B cell (primary cell): ENCODE data around the gene FLT3LG. TPM values are rescaled to one million over a fixed set of nuclear protein-coding genes. Genes with fewer than 3 reads are reported as not detected.
A peak's percentile ranks its signal among the peaks of the same experiment; 100 is the strongest.

Source experiments
- ATAC-seq: fragments of 200-7000 bp; cut with Tn5 transposase; one replicate; pipeline ENCODE4 v1.10.0; 2021; ENCODE audit warnings: low read depth, mild to moderate bottlenecking, moderate number of reproducible peaks, moderate library complexity
- CTCF ChIA-PET: fragments of 350-600 bp; sonication (Branson Sonifier 250); formaldehyde crosslinking; loops from one replicate; lab custom pipeline; 2021; ENCODE audit warnings: antibody characterized with exemption, inconsistent platforms; lab: Charles Lee
- POLR2A ChIA-PET: fragments of 350-600 bp; sonication (Branson Sonifier 250); formaldehyde crosslinking; loops from one replicate; lab custom pipeline; 2021; ENCODE audit warnings: antibody characterized with exemption; lab: Charles Lee
- DNase-seq: peaks from one replicate; pipeline ENCODE4 v3.0.0; 2013
- H2AFZ ChIP-seq: 2 replicates; pipeline ENCODE4 v1.6.1; 2012; ENCODE audit warnings: mild to moderate bottlenecking, low read depth, low read length; ENCODE audit not compliant: insufficient read depth, poor library complexity, severe bottlenecking
- H3K27ac ChIP-seq, 2 donors: 1 replicate in 1 of 2; 2 replicates in 1 of 2; pipeline ENCODE4 v1.5.1; 2012 to 2013; ENCODE audit warnings: low read length in 2 of 2, mild to moderate bottlenecking in 2 of 2, moderate library complexity in 1 of 2
- H3K27me3 ChIP-seq, 4 experiments: fragments of 200-600 bp in 1 of 4; sonication (generic) in 1 of 4; replicated peaks in 1 of 4; 1 replicate in 2 of 4; 2 replicates in 2 of 4; pipeline versions ENCODE4 v1.6.1 to v1.7.0; 2013 to 2016; ENCODE audit warnings: low read length in 3 of 4, mild to moderate bottlenecking in 2 of 4, mixed read lengths in 1 of 4, moderate library complexity in 1 of 4; ENCODE audit not compliant: insufficient read depth in 4 of 4, control insufficient read depth in 3 of 4; ENCODE audit errors: control extremely low read depth in 1 of 4
- H3K36me3 ChIP-seq, 2 experiments: replicated peaks in 1 of 2; 1 replicate in 1 of 2; 2 replicates in 1 of 2; pipeline versions ENCODE4 v1.6.1 to v1.7.1; 2013; ENCODE audit warnings: low read length in 1 of 2; ENCODE audit not compliant: insufficient read depth in 2 of 2, control insufficient read depth in 1 of 2; ENCODE audit errors: control extremely low read depth in 1 of 2, extremely low read depth in 1 of 2
- H3K4me1 ChIP-seq, 2 donors: fragments of 200-600 bp in 1 of 2; sonication (generic) in 1 of 2; 1 replicate in 1 of 2; 2 replicates in 1 of 2; pipeline versions ENCODE4 v1.5.1 to v1.6.1; 2013 to 2017; ENCODE audit warnings: low read length in 2 of 2; ENCODE audit not compliant: control insufficient read depth in 2 of 2, insufficient read depth in 2 of 2
- H3K4me2 ChIP-seq: replicated peaks from 2 replicates; pipeline ENCODE3; 2012; ENCODE audit warnings: mild to moderate bottlenecking, low read depth, low read length; ENCODE audit not compliant: poor library complexity, severe bottlenecking
- H3K4me3 ChIP-seq, 5 experiments: fragments of 200-600 bp in 1 of 5; sonication (generic) in 1 of 5; 1 replicate in 3 of 5; 2 replicates in 2 of 5; pipeline versions ENCODE4 v1.5.1 to v1.7.0; 2011 to 2016; ENCODE audit warnings: low read length in 4 of 5, mild to moderate bottlenecking in 4 of 5, low read depth in 2 of 5, control low read depth in 1 of 5, moderate library complexity in 1 of 5; ENCODE audit not compliant: insufficient read depth in 1 of 5; ENCODE audit errors: control extremely low read depth in 1 of 5, extremely low read depth in 1 of 5
- H3K79me2 ChIP-seq: fragments of 200-600 bp; sonication (generic); one replicate; pipeline ENCODE4 v1.6.0; 2016; ENCODE audit warnings: low read length; ENCODE audit not compliant: control insufficient read depth, insufficient read depth
- H3K9ac ChIP-seq: fragments of 200-600 bp; sonication (generic); 2 replicates; pipeline ENCODE4 v1.6.1; 2017; ENCODE audit warnings: mild to moderate bottlenecking, low read length, moderate library complexity
- H3K9me3 ChIP-seq, 3 donors: one replicate each; pipeline versions ENCODE4 v1.6.1 to v1.7.1; 2013; ENCODE audit warnings: low read length in 2 of 3; ENCODE audit not compliant: control insufficient read depth in 2 of 3, insufficient read depth in 1 of 3; ENCODE audit errors: control extremely low read depth in 1 of 3
- H4K20me1 ChIP-seq: 2 replicates; pipeline ENCODE4 v1.6.0; 2012; ENCODE audit warnings: mild to moderate bottlenecking, low read length; ENCODE audit not compliant: insufficient read depth, control insufficient read depth, poor library complexity, severe bottlenecking
- H3K27ac Mint-ChIP-seq: one replicate; pipeline ENCODE4 v1.8.0; 2021; ENCODE audit warnings: mixed read lengths
- H3K27me3 Mint-ChIP-seq: one replicate; pipeline ENCODE4 v1.8.0; 2021; ENCODE audit warnings: mixed read lengths
- H3K4me1 Mint-ChIP-seq: one replicate; pipeline ENCODE4 v1.8.0; 2021; ENCODE audit warnings: mixed read lengths
- H3K4me3 Mint-ChIP-seq: one replicate; pipeline ENCODE4 v1.8.0; 2021; ENCODE audit warnings: mixed read lengths
- H3K9me3 Mint-ChIP-seq: one replicate; pipeline ENCODE4 v1.8.0; 2022; ENCODE audit warnings: mixed read lengths; ENCODE audit not compliant: insufficient read depth
- CTCF ChIP-seq: fragments of 200-600 bp; IDR thresholded peaks from one replicate; pipeline ENCODE4 v1.8.0; 2022; ENCODE audit warnings: antibody characterized with exemption, mild to moderate bottlenecking
- EZH2 ChIP-seq: IDR thresholded peaks from 2 replicates; pipeline ENCODE4 v1.6.1; 2012; ENCODE audit warnings: borderline replicate concordance, low read depth, mild to moderate bottlenecking, moderate library complexity, low read length; ENCODE audit not compliant: insufficient read depth, poor library complexity, severe bottlenecking
- WGBS: methylation state at CpG from one replicate; pipeline ENCODE4 v1.1.5; 2013; ENCODE audit warnings: missing lambda C conversion rate; ENCODE audit not compliant: insufficient coverage; 5-methylcytosine and 5-hydroxymethylcytosine counted together
- intact Hi-C: fragments of 100-400 bp; cut with micrococcal nuclease; formaldehyde crosslinking; loops from one replicate; pipeline ENCODE4 v1.10.0; 2022
- polyA plus RNA-seq: library from polyadenylated mRNA; depleted of rRNA; stranded (reverse); fragments of >200 nt; gene quantifications from 2 replicates; pipeline ENCODE4 v1.2.3, GENCODE V29; 2012
- total RNA-seq, 2 donors: library from RNA; stranded (reverse); fragments of 120-200 nt in 1 of 2; gene quantifications; 1 replicate in 1 of 2; 2 replicates in 1 of 2; pipeline versions ENCODE4 v1.2.3 to v1.2.4, GENCODE V29; 2013 to 2022

FLT3LG gene
- total and polyA plus RNA-seq, 2 donors (not counting 1 experiment from before 2014, with no cell fraction given) = 31.0 to 49.8 TPM

- 90% methylated on average over 5 of the region's 7 CpGs for WGBS
- H3K79me2 ChIP-seq = peaks cover 41% of the 10 kb centered on the region
- H3K27me3 ChIP-seq = no peaks in the 10 kb centered on the region
- no peak for TF ChIP-seq CTCF
- TF ChIP-seq EZH2 = no peak
- no peak for ATAC-seq
- H3K27me3 Mint-ChIP-seq = no peaks in the 10 kb centered on the region
- H3K36me3 ChIP-seq = peaks cover 10 to 44% of the 10 kb centered on the region in 2 experiments
- intact Hi-C loops = no loop called here
- peak; percentile 35 for DNase-seq
- no peak overlapping the region for H3K4me2 ChIP-seq
- peak overlapping the region; percentile 10 for H3K4me3 Mint-ChIP-seq
- ChIA-PET POLR2A (interaction anchor here (0.6 kb wide), 2 partner anchors 8 to 23 kb away, joined by 3 to 4 read pairs; no protein-coding TSS in a partner anchor), CTCF (interaction anchor here (0.7 to 1.1 kb wide), 2 partner anchors 11 to 22 kb away, joined by 3 to 4 read pairs; no protein-coding TSS in a partner anchor)
- peaks cover 45% of the 10 kb centered on the region for H4K20me1 ChIP-seq
- peaks cover 15 to 46% of the 10 kb centered on the region in 2 donors for H3K4me1 ChIP-seq
- no peaks in the 10 kb centered on the region for H3K9me3 Mint-ChIP-seq
- H3K4me3 ChIP-seq = no peak overlapping the region
- H3K9ac ChIP-seq = no peak overlapping the region
- no peak overlapping the region for H2AFZ ChIP-seq
- peak overlapping the region; percentile 81 for H3K27ac Mint-ChIP-seq
- H3K4me1 Mint-ChIP-seq = peaks cover 63% of the 10 kb centered on the region
- peaks cover 0 to 5% (median 0%) of the 10 kb centered on the region in 3 donors for H3K9me3 ChIP-seq
- H3K27ac ChIP-seq = peak overlapping the region in 1 of 2 donors; percentile 39
Measured at GRCh38 chr19:49491804-49492572, 18.0 kb downstream of the FLT3LG start.
